ENCODE results near the gene TMEM123. TPM values are rescaled to one million over a fixed set of nuclear protein-coding genes. Genes with fewer than 3 reads are reported as not detected.

Gene TMEM123
- total RNA-seq, 1 experiment from 2014 or later = 116 TPM

DNA sequence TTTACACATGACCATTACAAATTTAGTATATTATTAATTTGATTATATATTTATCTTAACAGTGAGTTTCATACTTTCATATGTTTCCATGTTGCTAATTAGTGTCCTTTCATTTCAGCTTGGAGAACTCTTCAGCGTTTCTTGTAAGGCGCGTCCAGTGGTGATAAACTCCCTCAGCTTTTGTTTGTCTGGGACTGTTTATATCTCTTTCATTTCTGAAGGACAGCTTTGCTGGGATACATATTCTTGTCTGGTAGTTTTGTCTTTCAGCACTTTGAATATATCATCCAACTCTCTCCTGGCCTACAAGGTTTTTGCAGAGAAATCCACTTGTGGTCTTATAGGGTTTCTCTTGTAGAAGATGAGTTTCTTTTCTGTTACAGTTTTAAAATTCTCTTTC is 93.2 kb downstream of the TMEM123 start:
- H3K27ac Mint-ChIP-seq = no peak overlapping the region
- CTCF ChIA-PET = no interaction called here
- POLR2A ChIA-PET = no interaction called here
- peaks cover 16% of the 10 kb centered on the region for H3K9me3 Mint-ChIP-seq
- H3K4me1 Mint-ChIP-seq = no peaks in the 10 kb centered on the region
- H3K4me3 Mint-ChIP-seq = no peak overlapping the region
- peaks cover 54% of the 10 kb centered on the region for H3K36me3 Mint-ChIP-seq
- no peak for TF ChIP-seq KAT7 (CRISPR knock-in tag; IDR thresholded peaks at IDR 0.05; ENCODE audit: borderline replicate concordance)
- TF ChIP-seq, protein P1, sequence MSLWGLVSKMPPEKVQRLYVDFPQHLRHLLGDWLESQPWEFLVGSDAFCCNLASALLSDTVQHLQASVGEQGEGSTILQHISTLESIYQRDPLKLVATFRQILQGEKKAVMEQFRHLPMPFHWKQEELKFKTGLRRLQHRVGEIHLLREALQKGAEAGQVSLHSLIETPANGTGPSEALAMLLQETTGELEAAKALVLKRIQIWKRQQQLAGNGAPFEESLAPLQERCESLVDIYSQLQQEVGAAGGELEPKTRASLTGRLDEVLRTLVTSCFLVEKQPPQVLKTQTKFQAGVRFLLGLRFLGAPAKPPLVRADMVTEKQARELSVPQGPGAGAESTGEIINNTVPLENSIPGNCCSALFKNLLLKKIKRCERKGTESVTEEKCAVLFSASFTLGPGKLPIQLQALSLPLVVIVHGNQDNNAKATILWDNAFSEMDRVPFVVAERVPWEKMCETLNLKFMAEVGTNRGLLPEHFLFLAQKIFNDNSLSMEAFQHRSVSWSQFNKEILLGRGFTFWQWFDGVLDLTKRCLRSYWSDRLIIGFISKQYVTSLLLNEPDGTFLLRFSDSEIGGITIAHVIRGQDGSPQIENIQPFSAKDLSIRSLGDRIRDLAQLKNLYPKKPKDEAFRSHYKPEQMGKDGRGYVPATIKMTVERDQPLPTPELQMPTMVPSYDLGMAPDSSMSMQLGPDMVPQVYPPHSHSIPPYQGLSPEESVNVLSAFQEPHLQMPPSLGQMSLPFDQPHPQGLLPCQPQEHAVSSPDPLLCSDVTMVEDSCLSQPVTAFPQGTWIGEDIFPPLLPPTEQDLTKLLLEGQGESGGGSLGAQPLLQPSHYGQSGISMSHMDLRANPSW (CRISPR knock-in tag; conservative IDR thresholded peaks at IDR 0.05; ENCODE audit: low read depth) = no peak
- no peak for TF ChIP-seq FOXP1 (CRISPR knock-in tag; IDR thresholded peaks at IDR 0.05; ENCODE audit: borderline replicate concordance)
- TF ChIP-seq, protein P2, sequence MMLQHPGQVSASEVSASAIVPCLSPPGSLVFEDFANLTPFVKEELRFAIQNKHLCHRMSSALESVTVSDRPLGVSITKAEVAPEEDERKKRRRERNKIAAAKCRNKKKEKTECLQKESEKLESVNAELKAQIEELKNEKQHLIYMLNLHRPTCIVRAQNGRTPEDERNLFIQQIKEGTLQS (CRISPR knock-in tag; conservative IDR thresholded peaks at IDR 0.05) = no peak
- TF ChIP-seq, protein P3, sequence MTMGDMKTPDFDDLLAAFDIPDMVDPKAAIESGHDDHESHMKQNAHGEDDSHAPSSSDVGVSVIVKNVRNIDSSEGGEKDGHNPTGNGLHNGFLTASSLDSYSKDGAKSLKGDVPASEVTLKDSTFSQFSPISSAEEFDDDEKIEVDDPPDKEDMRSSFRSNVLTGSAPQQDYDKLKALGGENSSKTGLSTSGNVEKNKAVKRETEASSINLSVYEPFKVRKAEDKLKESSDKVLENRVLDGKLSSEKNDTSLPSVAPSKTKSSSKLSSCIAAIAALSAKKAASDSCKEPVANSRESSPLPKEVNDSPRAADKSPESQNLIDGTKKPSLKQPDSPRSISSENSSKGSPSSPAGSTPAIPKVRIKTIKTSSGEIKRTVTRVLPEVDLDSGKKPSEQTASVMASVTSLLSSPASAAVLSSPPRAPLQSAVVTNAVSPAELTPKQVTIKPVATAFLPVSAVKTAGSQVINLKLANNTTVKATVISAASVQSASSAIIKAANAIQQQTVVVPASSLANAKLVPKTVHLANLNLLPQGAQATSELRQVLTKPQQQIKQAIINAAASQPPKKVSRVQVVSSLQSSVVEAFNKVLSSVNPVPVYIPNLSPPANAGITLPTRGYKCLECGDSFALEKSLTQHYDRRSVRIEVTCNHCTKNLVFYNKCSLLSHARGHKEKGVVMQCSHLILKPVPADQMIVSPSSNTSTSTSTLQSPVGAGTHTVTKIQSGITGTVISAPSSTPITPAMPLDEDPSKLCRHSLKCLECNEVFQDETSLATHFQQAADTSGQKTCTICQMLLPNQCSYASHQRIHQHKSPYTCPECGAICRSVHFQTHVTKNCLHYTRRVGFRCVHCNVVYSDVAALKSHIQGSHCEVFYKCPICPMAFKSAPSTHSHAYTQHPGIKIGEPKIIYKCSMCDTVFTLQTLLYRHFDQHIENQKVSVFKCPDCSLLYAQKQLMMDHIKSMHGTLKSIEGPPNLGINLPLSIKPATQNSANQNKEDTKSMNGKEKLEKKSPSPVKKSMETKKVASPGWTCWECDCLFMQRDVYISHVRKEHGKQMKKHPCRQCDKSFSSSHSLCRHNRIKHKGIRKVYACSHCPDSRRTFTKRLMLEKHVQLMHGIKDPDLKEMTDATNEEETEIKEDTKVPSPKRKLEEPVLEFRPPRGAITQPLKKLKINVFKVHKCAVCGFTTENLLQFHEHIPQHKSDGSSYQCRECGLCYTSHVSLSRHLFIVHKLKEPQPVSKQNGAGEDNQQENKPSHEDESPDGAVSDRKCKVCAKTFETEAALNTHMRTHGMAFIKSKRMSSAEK (CRISPR knock-in tag; IDR thresholded peaks at IDR 0.05; ENCODE audit: borderline replicate concordance) = no peak
- no peak for TF ChIP-seq ZNF671 (CRISPR knock-in tag; IDR thresholded peaks at IDR 0.05)
- TF ChIP-seq, protein P4, sequence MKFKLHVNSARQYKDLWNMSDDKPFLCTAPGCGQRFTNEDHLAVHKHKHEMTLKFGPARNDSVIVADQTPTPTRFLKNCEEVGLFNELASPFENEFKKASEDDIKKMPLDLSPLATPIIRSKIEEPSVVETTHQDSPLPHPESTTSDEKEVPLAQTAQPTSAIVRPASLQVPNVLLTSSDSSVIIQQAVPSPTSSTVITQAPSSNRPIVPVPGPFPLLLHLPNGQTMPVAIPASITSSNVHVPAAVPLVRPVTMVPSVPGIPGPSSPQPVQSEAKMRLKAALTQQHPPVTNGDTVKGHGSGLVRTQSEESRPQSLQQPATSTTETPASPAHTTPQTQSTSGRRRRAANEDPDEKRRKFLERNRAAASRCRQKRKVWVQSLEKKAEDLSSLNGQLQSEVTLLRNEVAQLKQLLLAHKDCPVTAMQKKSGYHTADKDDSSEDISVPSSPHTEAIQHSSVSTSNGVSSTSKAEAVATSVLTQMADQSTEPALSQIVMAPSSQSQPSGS (CRISPR knock-in tag; IDR thresholded peaks at IDR 0.05; ENCODE audit: borderline replicate concordance, low read depth) = no peak
- TF ChIP-seq SMAD3 (CRISPR knock-in tag; IDR thresholded peaks at IDR 0.05; ENCODE audit: borderline replicate concordance) = no peak
- TF ChIP-seq ZNF138 (CRISPR knock-in tag; conservative IDR thresholded peaks at IDR 0.05) = no peak
- no peak for TF ChIP-seq TEAD1 (CRISPR knock-in tag; IDR thresholded peaks at IDR 0.05)
- no peak for TF ChIP-seq ESRRA (CRISPR knock-in tag; IDR thresholded peaks at IDR 0.05; ENCODE audit: borderline replicate concordance)
- DNase-seq (ENCODE audit: low spot score) (no peak), ATAC-seq (no peak)
- no peaks in the 10 kb centered on the region for H3K27me3 Mint-ChIP-seq (ENCODE audit: low read depth)

DNA sequence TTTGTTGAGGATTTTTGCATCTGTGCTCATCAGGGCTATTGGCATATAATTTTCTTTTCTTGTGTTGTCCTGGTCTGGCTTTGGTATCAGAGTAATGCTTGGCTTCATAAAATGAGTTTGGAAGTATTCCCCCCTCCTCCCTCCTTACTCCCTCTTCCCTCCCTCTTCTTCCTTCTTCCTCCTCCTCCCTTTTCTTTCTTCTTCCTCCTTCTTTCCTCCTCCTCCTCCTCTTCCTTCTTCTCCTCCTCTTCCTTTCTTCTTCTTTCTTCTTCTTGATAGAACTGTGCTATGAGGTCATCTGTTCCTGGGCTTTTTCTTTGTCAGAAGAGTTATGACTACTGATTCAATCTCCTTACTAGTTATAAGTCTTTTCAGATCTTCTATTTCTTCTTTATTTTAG is 95.4 kb downstream of the TMEM123 start:
- peaks cover 52% of the 10 kb centered on the region for H3K36me3 Mint-ChIP-seq

More for the DNA sequence above, 95.4 kb downstream of the TMEM123 start:
- DNase-seq (ENCODE audit: low spot score) (no peak), ATAC-seq (no peak)
- no peaks in the 10 kb centered on the region for H3K27me3 Mint-ChIP-seq (ENCODE audit: low read depth)
- H3K4me3 Mint-ChIP-seq = no peak overlapping the region
- H3K27ac Mint-ChIP-seq = no peak overlapping the region
- no peak for TF ChIP-seq IRF2 (CRISPR knock-in tag; IDR thresholded peaks at IDR 0.05; ENCODE audit: borderline replicate concordance, low read depth)
- TF ChIP-seq ZNF219 (CRISPR knock-in tag; IDR thresholded peaks at IDR 0.05; ENCODE audit: borderline replicate concordance) = no peak
- no peak for TF ChIP-seq ETV6 (CRISPR knock-in tag; IDR thresholded peaks at IDR 0.05)
- TF ChIP-seq ZNF423 (CRISPR knock-in tag; IDR thresholded peaks at IDR 0.05) = no peak
- no peaks in the 10 kb centered on the region for H3K4me1 Mint-ChIP-seq
- POLR2A ChIA-PET = no interaction called here
- CTCF ChIA-PET = no interaction called here
- peaks cover 18% of the 10 kb centered on the region for H3K9me3 Mint-ChIP-seq
